Measurements from ENCODE around the gene PTPRC.

Gene PTPRC

DNA sequence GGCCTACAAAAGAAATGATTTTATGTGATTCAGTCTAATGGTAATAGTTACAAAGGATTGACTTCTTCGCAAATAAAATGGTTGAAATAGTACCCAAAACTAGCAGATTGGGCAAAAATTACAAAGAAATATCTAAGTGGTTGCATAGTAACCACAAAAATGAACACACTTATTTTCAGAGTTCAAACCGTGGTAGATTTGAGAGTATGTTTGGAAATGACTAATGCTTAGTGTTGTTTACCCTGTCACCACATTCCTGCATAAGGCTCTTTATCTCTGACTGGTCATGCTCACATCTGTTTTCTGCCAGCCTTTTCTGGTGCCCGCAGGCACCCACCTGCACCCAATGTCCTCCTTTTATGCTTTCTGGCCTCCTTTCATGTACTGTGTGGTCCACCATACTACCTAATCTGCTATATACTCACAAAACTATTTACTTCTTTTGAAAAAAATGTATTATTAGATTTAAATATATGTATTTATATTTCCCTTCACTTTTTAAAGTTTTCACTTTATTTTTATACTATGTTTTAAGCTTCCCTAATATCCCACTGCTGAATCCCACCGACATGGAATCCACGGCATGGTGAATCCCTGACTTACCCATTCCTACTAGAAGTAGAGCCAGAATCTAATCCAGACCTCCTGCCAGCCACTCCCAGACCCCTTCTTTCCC lies 30.3 kb downstream of the PTPRC start:
- TF ChIP-seq FOXP2 (optimal IDR thresholded peaks at IDR 0.05; ENCODE audit: borderline replicate concordance, extremely low read depth, extremely low read length, insufficient read depth) (no peak), TAF1 (IDR thresholded peaks at IDR 0.05; ENCODE audit: borderline replicate concordance, insufficient read depth, low read length) (no peak), POLR2AphosphoS5 (IDR thresholded peaks at IDR 0.05; ENCODE audit: low read depth, low read length) (no peak)
- TF ChIP-seq, protein P1, sequence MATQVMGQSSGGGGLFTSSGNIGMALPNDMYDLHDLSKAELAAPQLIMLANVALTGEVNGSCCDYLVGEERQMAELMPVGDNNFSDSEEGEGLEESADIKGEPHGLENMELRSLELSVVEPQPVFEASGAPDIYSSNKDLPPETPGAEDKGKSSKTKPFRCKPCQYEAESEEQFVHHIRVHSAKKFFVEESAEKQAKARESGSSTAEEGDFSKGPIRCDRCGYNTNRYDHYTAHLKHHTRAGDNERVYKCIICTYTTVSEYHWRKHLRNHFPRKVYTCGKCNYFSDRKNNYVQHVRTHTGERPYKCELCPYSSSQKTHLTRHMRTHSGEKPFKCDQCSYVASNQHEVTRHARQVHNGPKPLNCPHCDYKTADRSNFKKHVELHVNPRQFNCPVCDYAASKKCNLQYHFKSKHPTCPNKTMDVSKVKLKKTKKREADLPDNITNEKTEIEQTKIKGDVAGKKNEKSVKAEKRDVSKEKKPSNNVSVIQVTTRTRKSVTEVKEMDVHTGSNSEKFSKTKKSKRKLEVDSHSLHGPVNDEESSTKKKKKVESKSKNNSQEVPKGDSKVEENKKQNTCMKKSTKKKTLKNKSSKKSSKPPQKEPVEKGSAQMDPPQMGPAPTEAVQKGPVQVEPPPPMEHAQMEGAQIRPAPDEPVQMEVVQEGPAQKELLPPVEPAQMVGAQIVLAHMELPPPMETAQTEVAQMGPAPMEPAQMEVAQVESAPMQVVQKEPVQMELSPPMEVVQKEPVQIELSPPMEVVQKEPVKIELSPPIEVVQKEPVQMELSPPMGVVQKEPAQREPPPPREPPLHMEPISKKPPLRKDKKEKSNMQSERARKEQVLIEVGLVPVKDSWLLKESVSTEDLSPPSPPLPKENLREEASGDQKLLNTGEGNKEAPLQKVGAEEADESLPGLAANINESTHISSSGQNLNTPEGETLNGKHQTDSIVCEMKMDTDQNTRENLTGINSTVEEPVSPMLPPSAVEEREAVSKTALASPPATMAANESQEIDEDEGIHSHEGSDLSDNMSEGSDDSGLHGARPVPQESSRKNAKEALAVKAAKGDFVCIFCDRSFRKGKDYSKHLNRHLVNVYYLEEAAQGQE (IDR thresholded peaks at IDR 0.05; ENCODE audit: insufficient read depth in 1 of 2, low read depth in 2 of 2, low read length in 2 of 2), result no peak

DNA sequence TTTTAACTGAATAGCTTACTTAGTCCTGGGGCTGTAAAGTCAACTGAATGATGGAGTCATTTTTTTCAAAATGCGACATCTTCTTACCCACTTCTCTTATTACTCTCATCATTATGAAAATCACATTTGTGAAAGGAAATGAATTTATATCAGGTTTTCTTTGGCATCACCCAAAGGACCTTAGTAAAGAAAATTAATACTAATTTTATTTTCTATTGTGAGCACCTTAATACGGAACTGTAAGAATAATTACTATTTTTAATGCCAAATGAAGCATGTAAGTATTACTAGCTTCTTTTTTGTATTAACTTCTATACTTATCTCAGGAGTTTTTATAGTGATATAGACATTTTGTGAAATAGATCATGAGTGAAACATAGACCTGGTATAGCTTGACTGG lies 30.9 kb downstream of the PTPRC start:
- TF ChIP-seq TAF1 (IDR thresholded peaks at IDR 0.05; ENCODE audit: borderline replicate concordance, insufficient read depth, low read length) (no peak), POLR2AphosphoS5 (IDR thresholded peaks at IDR 0.05; ENCODE audit: low read depth, low read length) (no peak), SIN3A (IDR thresholded peaks at IDR 0.05; ENCODE audit: borderline replicate concordance, insufficient read depth, low read length) (no peak), FOXP2 (optimal IDR thresholded peaks at IDR 0.05; ENCODE audit: borderline replicate concordance, extremely low read depth, extremely low read length, insufficient read depth) (no peak)
- TF ChIP-seq, protein P1 (IDR thresholded peaks at IDR 0.05; ENCODE audit: insufficient read depth in 1 of 2, low read depth in 2 of 2, low read length in 2 of 2), result no peak

DNA sequence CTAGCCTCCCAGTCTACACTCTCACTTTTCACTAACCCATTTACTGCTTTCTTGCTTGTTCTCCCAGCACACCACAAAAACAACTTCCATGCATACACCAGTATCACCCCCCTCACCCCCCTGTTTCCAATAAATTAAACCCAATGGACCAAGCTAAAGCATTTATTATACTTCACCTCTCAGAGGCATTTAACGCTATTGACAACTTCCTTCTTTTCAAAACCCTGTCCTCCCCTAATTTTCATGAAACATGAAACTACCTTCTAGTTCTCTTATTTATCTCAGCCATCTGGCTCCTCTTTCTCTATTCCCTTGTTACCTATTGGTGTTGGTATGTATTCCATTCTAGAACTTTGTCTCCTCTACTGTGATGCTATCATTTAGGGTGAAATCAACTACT lies 32.3 kb downstream of the PTPRC start:
- TF ChIP-seq, protein P1 (IDR thresholded peaks at IDR 0.05; ENCODE audit: insufficient read depth in 1 of 2, low read depth in 2 of 2, low read length in 2 of 2), result no peak
- no peak for TF ChIP-seq SIN3A (IDR thresholded peaks at IDR 0.05; ENCODE audit: borderline replicate concordance, insufficient read depth, low read length)
- no peak for TF ChIP-seq TAF1 (IDR thresholded peaks at IDR 0.05; ENCODE audit: borderline replicate concordance, insufficient read depth, low read length)
- no peak for TF ChIP-seq POLR2AphosphoS5 (IDR thresholded peaks at IDR 0.05; ENCODE audit: low read depth, low read length)
- no peak for TF ChIP-seq FOXP2 (optimal IDR thresholded peaks at IDR 0.05; ENCODE audit: borderline replicate concordance, extremely low read depth, extremely low read length, insufficient read depth)

DNA sequence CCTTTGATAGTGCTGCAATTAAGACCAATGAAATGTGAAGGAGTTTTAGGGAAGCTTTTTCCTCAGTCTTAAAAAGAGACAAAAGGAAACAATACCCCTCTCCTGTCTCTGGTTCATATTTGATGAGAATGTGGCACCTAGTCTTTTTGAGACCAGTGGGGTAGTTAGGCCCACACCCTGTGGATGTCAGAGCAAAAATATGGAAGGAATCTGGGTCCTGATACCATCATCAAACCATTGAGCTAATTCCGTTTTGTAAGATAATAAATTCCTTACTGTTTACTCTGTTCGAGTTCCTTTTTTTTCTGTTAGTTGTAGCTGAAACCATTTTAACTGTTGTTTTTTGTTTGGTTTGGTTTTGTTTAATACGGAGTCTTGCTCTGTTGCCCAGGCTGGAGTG lies 33.3 kb downstream of the PTPRC start:
- TF ChIP-seq FOXP2 (optimal IDR thresholded peaks at IDR 0.05; ENCODE audit: borderline replicate concordance, extremely low read depth, extremely low read length, insufficient read depth) (no peak), SIN3A (IDR thresholded peaks at IDR 0.05; ENCODE audit: borderline replicate concordance, insufficient read depth, low read length) (no peak), TAF1 (IDR thresholded peaks at IDR 0.05; ENCODE audit: borderline replicate concordance, insufficient read depth, low read length) (no peak)

DNA sequence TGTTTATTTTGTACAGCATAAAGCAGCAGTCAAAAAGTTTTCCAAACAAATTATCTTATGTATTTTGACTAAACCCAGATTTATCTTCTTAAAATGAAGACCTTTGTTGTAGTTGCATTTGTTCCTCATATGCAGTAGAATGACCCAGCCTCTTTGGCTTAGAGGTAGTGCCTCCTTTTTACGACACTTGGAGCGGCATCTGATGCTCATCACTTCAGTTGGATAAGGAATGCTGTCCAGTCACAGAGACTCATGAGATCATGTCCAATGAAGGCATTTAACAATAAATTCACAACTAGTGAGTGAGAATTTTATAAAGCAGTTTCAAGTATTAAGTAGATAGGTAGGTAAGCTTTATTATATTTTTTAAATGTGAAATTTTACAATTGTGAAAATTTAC lies 35.2 kb downstream of the PTPRC start:
- TF ChIP-seq TAF1 (IDR thresholded peaks at IDR 0.05; ENCODE audit: borderline replicate concordance, insufficient read depth, low read length), result no peak
- no peak for TF ChIP-seq SIN3A (IDR thresholded peaks at IDR 0.05; ENCODE audit: borderline replicate concordance, insufficient read depth, low read length)
- TF ChIP-seq, protein P1 (IDR thresholded peaks at IDR 0.05; ENCODE audit: insufficient read depth in 1 of 2, low read depth in 2 of 2, low read length in 2 of 2), result no peak
- TF ChIP-seq FOXP2 (optimal IDR thresholded peaks at IDR 0.05; ENCODE audit: borderline replicate concordance, extremely low read depth, extremely low read length, insufficient read depth), result no peak
- no peak for TF ChIP-seq POLR2AphosphoS5 (IDR thresholded peaks at IDR 0.05; ENCODE audit: low read depth, low read length)

Data from PFSK-1 (cell line).